ENCODE data around the gene PRDM10.

PRDM10 gene

DNA sequence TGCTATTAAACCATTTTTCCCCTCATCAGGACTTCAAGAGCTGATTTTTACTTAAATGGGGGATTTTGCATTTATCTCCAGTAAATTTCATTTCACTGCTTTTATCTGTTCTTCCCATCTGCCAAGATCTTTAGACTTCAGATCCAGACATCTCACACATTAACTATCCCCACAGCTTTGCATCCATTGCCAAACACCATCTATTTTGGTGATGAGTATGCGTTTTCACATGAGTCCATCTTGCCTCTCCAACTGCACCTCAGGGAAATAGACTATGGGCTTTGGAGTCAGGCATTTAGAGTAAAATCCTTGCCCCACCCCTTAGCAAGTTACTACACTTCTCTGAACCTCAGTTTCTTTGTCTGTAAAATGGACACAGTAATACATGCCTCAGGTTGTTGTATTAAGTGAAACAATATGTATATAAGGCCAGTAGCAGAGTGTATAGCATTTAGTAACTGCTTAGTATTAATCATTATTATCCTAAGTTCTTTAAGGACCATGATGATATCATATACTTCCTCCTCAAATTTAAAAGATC is 53.6 kb downstream of the PRDM10 start:
- DNase-seq: no peak
- in situ Hi-C loops (cut with HindIII; ENCODE audit: low pct_ligation_motif_present, low sequenced_read_pairs): loop anchor here (25.0 kb wide), 1 partner anchor 188 kb away; no protein-coding TSS in a partner anchor
- Histone ChIP-seq H3K27ac (no peak overlapping the region), H3K4me3 (ENCODE audit: low read depth, low read length) (no peak overlapping the region), H3K27me3 (replicated peaks) (no peaks in the 10 kb centered on the region), H3K36me3 (replicated peaks) (peaks cover 6% of the 10 kb centered on the region)
- no peak for TF ChIP-seq CTCF (IDR thresholded peaks at IDR 0.05; ENCODE audit: low read depth, low read length, missing control alignments)

- Histone ChIP-seq H3K27me3 (replicated peaks) (no peaks in the 10 kb centered on the region), H3K4me3 (ENCODE audit: low read depth, low read length) (no peak overlapping the region), H3K36me3 (replicated peaks) (peaks cover 6% of the 10 kb centered on the region), H3K27ac (no peak overlapping the region)
- no peak for TF ChIP-seq CTCF (IDR thresholded peaks at IDR 0.05; ENCODE audit: low read depth, low read length, missing control alignments)
- in situ Hi-C loops (cut with HindIII; ENCODE audit: low pct_ligation_motif_present, low sequenced_read_pairs): loop anchor here (25.0 kb wide), 1 partner anchor 190 kb away; no protein-coding TSS in a partner anchor
- DNase-seq: no peak
Observed at GRCh38 chr11:129947474-129947873, 55.2 kb downstream of the PRDM10 start.

DNA sequence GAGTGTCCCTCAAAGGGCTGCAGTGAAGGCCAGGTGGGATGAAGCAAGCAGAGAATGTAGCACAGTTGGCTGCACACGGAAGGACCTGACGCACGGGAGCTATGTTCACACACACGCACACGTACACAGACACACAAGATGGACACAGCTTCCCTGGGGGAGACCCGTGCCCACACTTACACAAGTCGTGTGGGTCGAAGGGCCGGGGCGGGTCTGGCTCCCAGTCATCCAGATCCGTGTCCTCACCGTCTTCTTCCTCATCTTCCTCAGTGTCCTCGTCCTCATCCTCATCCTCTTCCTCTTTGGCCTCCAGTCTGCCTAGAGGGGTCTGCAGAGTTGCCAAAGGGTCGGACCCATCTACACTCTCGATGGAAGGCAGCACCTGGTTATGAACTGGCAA is 55.7 kb downstream of the PRDM10 start:
- Histone ChIP-seq H3K27me3 (replicated peaks) (no peaks in the 10 kb centered on the region), H3K4me3 (ENCODE audit: low read depth, low read length) (no peak overlapping the region), H3K36me3 (replicated peaks) (peaks cover 6% of the 10 kb centered on the region), H3K27ac (no peak overlapping the region)
- no peak for TF ChIP-seq CTCF (IDR thresholded peaks at IDR 0.05; ENCODE audit: low read depth, low read length, missing control alignments)
- in situ Hi-C loops (cut with HindIII; ENCODE audit: low pct_ligation_motif_present, low sequenced_read_pairs): loop anchor here (25.0 kb wide), 1 partner anchor 190 kb away; no protein-coding TSS in a partner anchor
- no peak for DNase-seq

- peaks cover 5% of the 10 kb centered on the region for H3K36me3 ChIP-seq (replicated peaks)
- in situ Hi-C loops (cut with HindIII; ENCODE audit: low pct_ligation_motif_present, low sequenced_read_pairs): loop anchor here (25.0 kb wide), 1 partner anchor 191 kb away; no protein-coding TSS in a partner anchor
- no peaks in the 10 kb centered on the region for H3K27me3 ChIP-seq (replicated peaks)
- TF ChIP-seq CTCF (IDR thresholded peaks at IDR 0.05; ENCODE audit: low read depth, low read length, missing control alignments): no peak
- DNase-seq: no peak
- no peak overlapping the region for H3K4me3 ChIP-seq (ENCODE audit: low read depth, low read length)
- no peak overlapping the region for H3K27ac ChIP-seq
Observed at GRCh38 chr11:129946256-129946655, 56.4 kb downstream of the PRDM10 start.

GRCh38 chr11:129945373-129945772 is 57.3 kb downstream of the PRDM10 start:
- DNase-seq: no peak
- Histone ChIP-seq H3K27ac (no peak overlapping the region), H3K36me3 (replicated peaks) (peaks cover 3% of the 10 kb centered on the region), H3K4me3 (ENCODE audit: low read depth, low read length) (no peak overlapping the region), H3K27me3 (replicated peaks) (no peaks in the 10 kb centered on the region)
- no peak for TF ChIP-seq CTCF (IDR thresholded peaks at IDR 0.05; ENCODE audit: low read depth, low read length, missing control alignments)
- in situ Hi-C loops (cut with HindIII; ENCODE audit: low pct_ligation_motif_present, low sequenced_read_pairs): loop anchor here (25.0 kb wide), 1 partner anchor 192 kb away; no protein-coding TSS in a partner anchor

- Histone ChIP-seq H3K27me3 (replicated peaks) (no peaks in the 10 kb centered on the region), H3K27ac (no peak overlapping the region), H3K4me3 (ENCODE audit: low read depth, low read length) (no peak overlapping the region), H3K36me3 (replicated peaks) (peaks cover 3% of the 10 kb centered on the region)
- no peak for TF ChIP-seq CTCF (IDR thresholded peaks at IDR 0.05; ENCODE audit: low read depth, low read length, missing control alignments)
- in situ Hi-C loops (cut with HindIII; ENCODE audit: low pct_ligation_motif_present, low sequenced_read_pairs): loop anchor here (25.0 kb wide), 1 partner anchor 193 kb away; no protein-coding TSS in a partner anchor
- no peak for DNase-seq
Observed at GRCh38 chr11:129944696-129945095, 57.9 kb downstream of the PRDM10 start.

All from brain microvascular endothelial cell (primary cell).